HG02981 (cell line): Measurements from ENCODE around the gene SNX24.
"Not testable (repeated sequence)": the region's sequence is repeated elsewhere in the genome, so short reads cannot be mapped to it uniquely, and the experiment has no call there.

Source experiments
- ATAC-seq: cut with Tn5 transposase; IDR thresholded peaks from one replicate; pipeline ENCODE4 v1.9.1; 2021; ENCODE audit warnings: mild to moderate bottlenecking, moderate library complexity; ENCODE audit not compliant: unreplicated experiment

SNX24 gene

GRCh38 chr5:122957457-122957856 is 112.0 kb downstream of the SNX24 start:
- ATAC-seq = no peak

DNA sequence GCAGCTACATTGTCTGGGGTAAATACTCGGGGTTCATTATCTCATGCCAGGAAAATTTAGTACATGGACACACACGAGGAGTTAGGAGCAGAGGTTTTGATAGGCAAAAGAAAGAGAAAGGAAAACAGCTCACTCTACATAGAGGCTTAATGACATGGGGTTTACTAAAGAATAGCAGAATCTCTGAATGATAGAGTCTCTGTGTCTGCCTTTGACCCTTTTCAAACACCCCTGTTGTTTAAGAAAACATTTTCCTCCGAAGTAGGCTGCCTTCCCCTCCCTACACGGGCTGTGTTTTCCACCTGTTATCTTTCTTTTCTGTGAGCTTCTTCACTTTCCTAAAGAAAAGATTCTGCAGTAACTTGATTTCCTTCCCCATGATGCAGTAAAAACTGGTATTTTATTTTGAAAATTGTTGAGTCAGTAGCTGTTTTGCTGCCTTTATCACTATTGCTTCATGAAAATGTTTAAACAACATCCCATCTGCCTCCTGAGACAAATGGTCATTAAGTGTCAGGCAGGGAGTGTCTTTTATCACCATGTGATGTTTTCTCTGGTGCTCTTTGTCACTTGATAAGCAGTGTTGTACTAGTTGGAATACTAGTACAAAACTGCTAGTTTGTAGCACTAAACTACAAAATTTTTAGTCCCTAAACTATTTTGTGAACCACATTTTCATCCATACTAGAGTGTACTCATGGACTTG is 114.5 kb downstream of the SNX24 start:
- ATAC-seq = no peak

- ATAC-seq = no peak
These were observed 117.9 kb downstream of the SNX24 start for GRCh38 chr5:122963305-122963704.

- no peak for ATAC-seq
These were observed 119.7 kb downstream of the SNX24 start for GRCh38 chr5:122965111-122965510.

GRCh38 chr5:122967085-122967484 is 121.7 kb downstream of the SNX24 start:
- ATAC-seq = peak; percentile 29

GRCh38 chr5:122967625-122968024 is 122.2 kb downstream of the SNX24 start:
- ATAC-seq = peak; percentile 99

DNA sequence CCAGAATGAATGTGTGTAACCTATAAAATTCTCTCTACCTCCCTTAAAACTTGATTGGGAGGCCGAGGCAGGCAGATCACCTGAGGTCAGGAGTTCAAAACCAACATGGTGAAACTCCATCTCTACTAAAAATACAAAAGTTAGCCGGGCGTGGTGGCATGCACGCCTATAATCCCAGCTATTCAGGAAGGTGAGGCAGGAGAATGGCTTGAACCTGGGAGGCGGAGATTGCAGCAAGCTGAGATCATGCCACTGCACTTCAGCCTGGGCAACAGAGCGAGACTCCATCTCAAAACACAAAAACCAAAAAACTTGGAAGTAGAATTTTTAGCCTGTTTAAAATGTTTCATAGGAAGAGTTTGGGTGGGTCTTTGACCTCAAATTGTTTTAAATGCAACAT is 122.6 kb downstream of the SNX24 start:
- ATAC-seq = not testable (repeated sequence)

DNA sequence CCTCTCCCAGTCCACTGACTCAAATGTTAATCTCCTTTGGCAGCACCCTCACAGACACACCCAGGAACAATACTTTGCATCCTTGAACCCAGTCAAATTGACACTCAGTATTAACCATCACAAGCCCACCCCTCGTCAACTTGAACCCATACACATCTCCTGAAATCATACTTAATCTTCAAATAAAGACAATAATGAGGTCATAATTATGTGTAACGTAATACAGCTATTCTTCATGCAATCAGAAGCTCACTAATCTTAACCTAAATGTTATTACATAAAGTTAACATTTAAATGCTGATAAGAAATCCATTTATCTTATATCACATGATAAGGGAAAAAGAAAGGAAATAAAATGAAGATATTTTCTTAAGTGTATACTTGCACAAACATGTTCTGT is 125.9 kb downstream of the SNX24 start:
- ATAC-seq = no peak

GRCh38 chr5:122972877-122973276 is 127.5 kb downstream of the SNX24 start:
- ATAC-seq = no peak

DNA sequence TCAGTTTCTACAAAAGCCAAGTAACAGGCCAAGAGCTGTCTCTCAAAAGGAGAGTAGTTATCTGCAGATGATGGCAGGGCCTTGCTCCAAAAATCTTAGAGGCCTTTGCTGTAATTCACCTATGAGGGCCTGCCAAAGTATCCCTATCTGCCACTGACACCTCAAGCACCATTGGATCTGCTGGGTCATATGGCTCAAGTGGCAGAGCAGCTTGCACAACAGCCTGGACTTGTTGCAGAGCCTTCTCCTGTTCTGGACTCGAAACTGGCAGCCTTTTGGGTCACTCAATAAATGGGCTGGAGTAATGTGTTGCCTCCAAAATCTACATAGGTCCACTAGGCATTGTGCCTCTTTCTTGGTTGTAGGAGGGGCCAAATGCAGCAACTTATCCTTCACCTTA is 128.3 kb downstream of the SNX24 start:
- not testable (repeated sequence) for ATAC-seq

- ATAC-seq = not testable (repeated sequence)
These were observed 128.8 kb downstream of the SNX24 start for GRCh38 chr5:122974251-122974650.

GRCh38 chr5:122977319-122977718 is 131.9 kb downstream of the SNX24 start:
- ATAC-seq = no peak

GRCh38 chr5:122978068-122978467 is 132.7 kb downstream of the SNX24 start:
- no peak for ATAC-seq

DNA sequence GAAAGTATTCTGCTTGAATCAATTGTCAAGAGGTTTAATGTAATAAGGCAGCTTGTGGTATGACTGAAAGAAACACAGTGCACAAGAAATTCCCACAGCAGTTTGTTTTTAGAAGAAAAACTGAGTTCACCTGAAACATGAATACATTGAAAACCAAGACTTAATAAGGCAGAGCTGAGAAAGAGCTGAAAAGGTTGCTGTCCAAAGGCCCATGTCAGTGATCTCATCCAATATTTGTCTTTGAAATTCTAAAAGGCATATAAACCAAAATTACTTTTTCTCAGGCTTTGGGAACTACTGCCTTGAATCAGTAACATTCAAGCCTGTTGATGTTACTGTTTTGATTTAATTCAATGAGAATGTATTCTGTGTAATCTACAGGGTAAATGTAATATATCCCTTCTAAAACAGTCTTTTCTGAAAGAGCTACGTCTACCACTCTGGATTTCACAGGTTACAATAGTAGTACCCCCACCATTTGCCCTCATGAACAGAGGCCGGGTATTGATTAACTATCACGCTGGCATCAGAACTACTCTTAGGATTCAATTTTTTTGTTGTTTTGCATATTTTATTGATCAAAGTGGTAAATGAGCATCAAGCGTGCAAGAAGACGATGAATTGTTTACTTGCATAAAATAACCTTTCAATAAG is 133.4 kb downstream of the SNX24 start:
- no peak for ATAC-seq

GRCh38 chr5:122981846-122982245 is 136.4 kb downstream of the SNX24 start:
- ATAC-seq = no peak

DNA sequence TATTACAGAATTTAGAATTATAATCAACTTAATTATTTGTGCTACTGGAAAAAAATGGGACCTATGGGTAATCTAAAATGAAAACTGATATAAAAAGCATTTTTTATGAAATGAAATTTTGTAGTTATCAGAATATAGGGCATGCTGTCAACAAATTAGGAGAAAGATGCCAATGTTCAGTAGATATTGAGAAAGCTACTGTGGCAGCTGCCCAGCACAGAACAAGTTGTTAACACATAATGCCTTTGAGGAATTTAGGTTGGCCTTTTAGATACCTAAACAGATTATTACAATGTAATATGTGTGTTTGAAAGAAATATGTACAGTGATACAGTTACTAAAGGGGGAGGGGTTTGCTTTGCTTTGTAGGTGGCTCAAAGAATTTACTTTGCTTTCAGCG is 137.0 kb downstream of the SNX24 start:
- ATAC-seq = no peak

- ATAC-seq = no peak
These were observed 139.0 kb downstream of the SNX24 start for GRCh38 chr5:122984425-122984824.

- ATAC-seq = no peak
These were observed 139.7 kb downstream of the SNX24 start for GRCh38 chr5:122985006-122985700.

DNA sequence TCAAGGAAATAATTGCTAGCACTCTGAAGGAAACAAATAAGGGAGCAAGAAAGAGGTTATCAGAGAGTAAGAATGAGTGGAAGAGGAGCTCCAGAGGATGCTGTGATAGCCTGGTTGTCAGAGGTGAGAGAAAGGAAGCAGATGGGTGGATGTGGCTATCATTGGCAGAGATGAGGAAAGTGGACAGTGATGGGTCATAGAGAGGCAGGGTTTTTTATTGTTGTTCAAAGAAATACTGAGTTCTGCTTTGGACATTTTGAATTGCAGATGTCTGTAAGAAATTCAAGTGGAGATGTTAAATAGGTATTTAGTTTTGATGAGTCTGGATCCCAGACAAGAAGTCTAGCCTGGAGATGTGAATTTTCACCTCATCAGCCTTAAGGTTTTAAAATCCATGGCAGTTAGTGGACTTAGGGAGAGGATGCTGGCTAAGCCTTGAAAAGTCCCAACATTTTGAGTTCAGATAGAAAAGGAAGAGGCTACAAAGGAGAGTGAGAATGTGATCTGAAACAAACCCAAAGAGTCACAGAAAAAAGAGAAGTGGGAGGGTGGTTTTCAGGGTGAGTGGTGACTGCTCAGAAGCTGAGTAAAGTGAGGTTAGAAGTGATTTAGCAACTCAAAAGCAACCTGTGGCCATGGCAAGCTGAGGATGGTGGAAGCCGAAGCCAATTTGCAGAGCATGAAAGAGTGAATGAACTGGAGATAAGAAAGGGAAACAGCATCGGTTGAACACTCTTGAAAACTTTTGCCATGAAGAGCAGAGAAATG is 140.7 kb downstream of the SNX24 start:
- peak; percentile 91 for ATAC-seq

GRCh38 chr5:122996091-122996490 is 150.7 kb downstream of the SNX24 start:
- ATAC-seq = no peak

GRCh38 chr5:122997294-122997693 is 151.9 kb downstream of the SNX24 start:
- ATAC-seq = no peak
